ENCODE data around the gene NFU1. TPM values are rescaled to one million over a fixed set of nuclear protein-coding genes. Genes with fewer than 3 reads are reported as not detected.
"Not testable (repeated sequence)": the region's sequence is repeated elsewhere in the genome, so short reads cannot be mapped to it uniquely, and the experiment has no call there.

NFU1 gene
- total and polyA plus RNA-seq, 2 donors (not counting 1 experiment from before 2014, with no cell fraction given), result 57.3 to 62.9 TPM

GRCh38 chr2:69424419-69424818, 12.8 kb downstream of the NFU1 start:
- no peaks in the 10 kb centered on the region for H3K27me3 ChIP-seq (ENCODE audit: control insufficient read depth, insufficient read depth, low read length)
- H3K79me2 ChIP-seq (ENCODE audit: control insufficient read depth, insufficient read depth, low read length), result no peaks in the 10 kb centered on the region
- H3K36me3 ChIP-seq (ENCODE audit: control insufficient read depth, insufficient read depth, low read length), result no peaks in the 10 kb centered on the region
- no peaks in the 10 kb centered on the region for H3K4me1 ChIP-seq (ENCODE audit: control insufficient read depth, extremely low read depth, insufficient read depth, low read length)
- no peak overlapping the region for H3K4me2 ChIP-seq (ENCODE audit: extremely low read depth, insufficient read depth, low read length)
- no peak overlapping the region for H2AFZ ChIP-seq (ENCODE audit: low read length)
- no peak for DNase-seq (ENCODE audit: low read depth in 2 of 2)
- H3K9ac ChIP-seq (ENCODE audit: insufficient read depth, low read length), result no peak overlapping the region
- H4K20me1 ChIP-seq (ENCODE audit: control insufficient read depth, extremely low read depth, insufficient read depth, low read length), result no peaks in the 10 kb centered on the region
- no peak overlapping the region for H3K27ac ChIP-seq (ENCODE audit: insufficient read depth, low read length)
- H3K9me3 ChIP-seq (ENCODE audit: control insufficient read depth, insufficient read depth, low read depth, low read length), result no peaks in the 10 kb centered on the region
- H3K4me3 ChIP-seq (replicated peaks in 1 of 4; ENCODE audit: control extremely low read depth in 1 of 4, insufficient read depth in 1 of 4, low read depth in 3 of 4, low read length in 4 of 4), result no peak overlapping the region
- no peak for TF ChIP-seq EZH2 (IDR thresholded peaks at IDR 0.05; ENCODE audit: low read length, missing control alignments)
- TF ChIP-seq, protein P1, sequence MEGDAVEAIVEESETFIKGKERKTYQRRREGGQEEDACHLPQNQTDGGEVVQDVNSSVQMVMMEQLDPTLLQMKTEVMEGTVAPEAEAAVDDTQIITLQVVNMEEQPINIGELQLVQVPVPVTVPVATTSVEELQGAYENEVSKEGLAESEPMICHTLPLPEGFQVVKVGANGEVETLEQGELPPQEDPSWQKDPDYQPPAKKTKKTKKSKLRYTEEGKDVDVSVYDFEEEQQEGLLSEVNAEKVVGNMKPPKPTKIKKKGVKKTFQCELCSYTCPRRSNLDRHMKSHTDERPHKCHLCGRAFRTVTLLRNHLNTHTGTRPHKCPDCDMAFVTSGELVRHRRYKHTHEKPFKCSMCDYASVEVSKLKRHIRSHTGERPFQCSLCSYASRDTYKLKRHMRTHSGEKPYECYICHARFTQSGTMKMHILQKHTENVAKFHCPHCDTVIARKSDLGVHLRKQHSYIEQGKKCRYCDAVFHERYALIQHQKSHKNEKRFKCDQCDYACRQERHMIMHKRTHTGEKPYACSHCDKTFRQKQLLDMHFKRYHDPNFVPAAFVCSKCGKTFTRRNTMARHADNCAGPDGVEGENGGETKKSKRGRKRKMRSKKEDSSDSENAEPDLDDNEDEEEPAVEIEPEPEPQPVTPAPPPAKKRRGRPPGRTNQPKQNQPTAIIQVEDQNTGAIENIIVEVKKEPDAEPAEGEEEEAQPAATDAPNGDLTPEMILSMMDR (conservative IDR thresholded peaks at IDR 0.05 in 1 of 2, IDR thresholded peaks at IDR 0.05 in 1 of 2; ENCODE audit: low read depth in 1 of 2, low read length in 2 of 2), result no peak

DNA sequence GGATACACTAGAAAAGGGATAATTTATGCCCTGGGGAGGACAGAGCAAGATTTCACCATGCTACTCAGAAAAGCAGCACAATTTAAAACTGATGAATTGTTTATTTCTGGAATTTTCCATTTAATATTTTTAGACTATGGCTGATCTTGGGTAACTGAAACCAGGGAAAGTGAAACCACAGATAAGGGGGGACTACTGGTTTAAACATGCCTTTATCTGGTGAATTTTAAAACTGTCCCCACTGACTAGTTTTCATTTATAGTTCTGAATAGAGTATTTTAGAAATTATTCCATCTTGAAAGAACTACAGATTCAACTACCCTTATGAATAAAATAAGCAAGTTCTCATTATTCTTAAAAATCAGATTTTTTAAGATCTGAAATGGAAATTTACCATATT, 15.0 kb downstream of the NFU1 start:
- no peaks in the 10 kb centered on the region for H3K4me1 ChIP-seq (ENCODE audit: control insufficient read depth, extremely low read depth, insufficient read depth, low read length)
- H3K9me3 ChIP-seq (ENCODE audit: control insufficient read depth, insufficient read depth, low read depth, low read length), result no peaks in the 10 kb centered on the region
- no peak overlapping the region for H2AFZ ChIP-seq (ENCODE audit: low read length)
- no peak overlapping the region for H3K9ac ChIP-seq (ENCODE audit: insufficient read depth, low read length)
- H3K27ac ChIP-seq (ENCODE audit: insufficient read depth, low read length), result no peak overlapping the region
- no peak overlapping the region for H3K4me3 ChIP-seq (replicated peaks in 1 of 4; ENCODE audit: control extremely low read depth in 1 of 4, insufficient read depth in 1 of 4, low read depth in 3 of 4, low read length in 4 of 4)
- TF ChIP-seq, protein P1 (conservative IDR thresholded peaks at IDR 0.05 in 1 of 2, IDR thresholded peaks at IDR 0.05 in 1 of 2; ENCODE audit: low read depth in 1 of 2, low read length in 2 of 2), result no peak
- no peak for TF ChIP-seq EZH2 (IDR thresholded peaks at IDR 0.05; ENCODE audit: low read length, missing control alignments)
- no peak overlapping the region for H3K4me2 ChIP-seq (ENCODE audit: extremely low read depth, insufficient read depth, low read length)
- H4K20me1 ChIP-seq (ENCODE audit: control insufficient read depth, extremely low read depth, insufficient read depth, low read length), result no peaks in the 10 kb centered on the region
- H3K79me2 ChIP-seq (ENCODE audit: control insufficient read depth, insufficient read depth, low read length), result no peaks in the 10 kb centered on the region
- H3K27me3 ChIP-seq (ENCODE audit: control insufficient read depth, insufficient read depth, low read length), result no peaks in the 10 kb centered on the region
- DNase-seq (ENCODE audit: low read depth in 2 of 2), result no peak
- H3K36me3 ChIP-seq (ENCODE audit: control insufficient read depth, insufficient read depth, low read length), result no peaks in the 10 kb centered on the region

- DNase-seq (ENCODE audit: low read depth in 2 of 2), result not testable (repeated sequence)
Observed at GRCh38 chr2:69419111-69419510, 18.1 kb downstream of the NFU1 start.

More at GRCh38 chr2:69419111-69419510, 18.1 kb downstream of the NFU1 start:
- H3K27ac ChIP-seq (ENCODE audit: insufficient read depth, low read length); H3K4me2 ChIP-seq (ENCODE audit: extremely low read depth, insufficient read depth, low read length); H3K79me2 ChIP-seq (ENCODE audit: control insufficient read depth, insufficient read depth, low read length); H3K27me3 ChIP-seq (ENCODE audit: control insufficient read depth, insufficient read depth, low read length); H4K20me1 ChIP-seq (ENCODE audit: control insufficient read depth, extremely low read depth, insufficient read depth, low read length); H3K36me3 ChIP-seq (ENCODE audit: control insufficient read depth, insufficient read depth, low read length); H3K4me3 ChIP-seq (replicated peaks in 1 of 4; ENCODE audit: control extremely low read depth in 1 of 4, insufficient read depth in 1 of 4, low read depth in 3 of 4, low read length in 4 of 4); H2AFZ ChIP-seq (ENCODE audit: low read length); H3K9me3 ChIP-seq (ENCODE audit: control insufficient read depth, insufficient read depth, low read depth, low read length); H3K4me1 ChIP-seq (ENCODE audit: control insufficient read depth, extremely low read depth, insufficient read depth, low read length); H3K9ac ChIP-seq (ENCODE audit: insufficient read depth, low read length): not testable (repeated sequence)
